Fibroblast of pulmonary artery (primary cell): ENCODE measurements around the gene TAS1R1.
A peak's percentile ranks its signal among the peaks of the same experiment; 100 is the strongest.

ENCODE experiments used
- DNase-seq: peaks from one replicate; pipeline ENCODE4 v3.0.0-alpha.2; 2010; ENCODE audit warnings: low read depth
- H3K4me3 ChIP-seq: replicated peaks from 2 replicates; pipeline ENCODE4 v1.5.1; 2011; ENCODE audit warnings: low read depth, mild to moderate bottlenecking, control low read depth, low read length, moderate library complexity
- CTCF ChIP-seq: IDR thresholded peaks from 2 replicates; pipeline ENCODE4 v1.5.1; 2011; ENCODE audit warnings: mild to moderate bottlenecking, control low read depth, low read length, inconsistent platforms; ENCODE audit errors: missing control alignments

The TAS1R1 gene

DNA sequence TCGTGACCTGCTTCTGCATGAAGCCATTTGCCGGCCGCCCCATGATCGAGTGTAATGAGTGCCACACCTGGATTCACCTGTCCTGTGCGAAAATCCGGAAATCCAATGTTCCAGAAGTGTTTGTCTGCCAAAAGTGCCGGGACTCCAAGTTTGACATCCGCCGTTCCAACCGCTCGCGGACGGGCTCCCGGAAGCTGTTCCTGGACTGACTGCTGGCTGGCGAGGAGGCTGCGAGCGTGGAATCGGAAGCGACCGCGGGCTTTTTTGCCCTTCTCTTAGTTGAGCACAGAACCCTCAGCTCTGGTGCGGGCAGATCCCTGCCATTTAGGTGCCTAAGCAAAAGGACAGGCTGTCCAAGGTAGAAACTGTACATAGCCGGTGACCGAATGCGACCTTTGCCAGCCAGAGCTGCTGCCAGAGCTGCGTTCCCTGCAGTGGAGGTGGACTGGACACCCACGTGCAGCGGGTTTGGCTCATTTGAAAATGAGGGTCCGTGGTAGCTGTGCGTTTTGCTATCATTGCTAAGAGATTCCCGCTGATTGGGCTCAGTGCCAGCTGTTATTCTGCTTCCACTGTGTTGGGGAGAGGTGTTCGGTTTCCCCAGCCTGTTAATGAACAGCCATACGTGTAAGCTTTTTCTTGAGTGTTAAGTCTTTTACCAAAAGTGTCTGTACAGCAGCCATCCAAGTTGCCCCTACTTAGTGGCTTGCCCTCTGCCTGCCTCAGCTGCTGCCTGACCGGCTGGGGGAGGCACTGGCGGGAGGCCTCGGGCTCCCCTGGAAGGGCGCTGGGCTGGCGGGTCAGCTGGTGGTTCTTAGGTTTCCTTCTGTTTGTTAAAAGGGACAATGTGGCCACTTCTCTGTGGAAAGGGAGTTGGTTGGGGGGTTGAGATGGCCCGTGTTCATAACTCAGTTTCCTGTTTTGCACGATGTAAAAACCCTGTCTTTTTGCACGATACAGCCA lies 66.6 kb downstream of the TAS1R1 start:
- DNase-seq: no peak
- no peak overlapping the region for H3K4me3 ChIP-seq
- no peak for TF ChIP-seq CTCF

GRCh38 chr1:6622396-6623152 lies 67.5 kb downstream of the TAS1R1 start:
- TF ChIP-seq CTCF: no peak
- H3K4me3 ChIP-seq: no peak overlapping the region

DNA sequence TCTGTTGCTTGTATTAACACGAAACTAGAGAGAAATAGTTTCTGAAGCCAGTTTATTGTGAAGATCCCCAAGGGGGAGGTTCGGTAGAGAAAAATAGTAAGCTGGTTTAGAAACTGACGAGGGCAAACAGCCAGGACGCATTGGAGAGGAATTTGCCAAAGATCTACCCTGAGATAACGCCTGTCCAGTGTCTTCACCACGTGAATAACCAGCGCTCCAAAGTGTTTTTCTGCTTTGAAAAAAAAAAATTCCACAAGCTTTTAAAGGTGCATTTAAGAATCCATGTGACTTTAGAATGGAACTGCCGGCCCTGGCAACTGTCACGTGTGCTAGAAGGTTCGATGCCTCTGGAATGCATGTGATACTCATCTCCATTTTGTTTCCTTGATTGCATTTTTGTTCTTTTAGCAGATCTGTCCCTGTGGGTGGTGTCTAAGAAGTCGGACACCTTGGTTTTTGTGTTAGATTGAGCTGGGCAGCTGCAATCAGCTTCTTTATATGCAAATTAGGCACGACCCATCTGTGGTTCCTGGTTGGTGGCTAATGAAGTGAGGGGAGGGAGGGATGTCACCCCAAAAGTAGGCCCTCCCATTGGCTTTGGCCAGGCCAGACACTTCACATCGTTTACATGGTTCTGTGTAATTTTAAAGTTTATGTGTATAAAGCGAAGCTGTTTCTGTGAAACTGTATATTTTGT lies 68.3 kb downstream of the TAS1R1 start:
- H3K4me3 ChIP-seq: no peak overlapping the region
- DNase-seq: no peak
- no peak for TF ChIP-seq CTCF

More at GRCh38 chr1:6622396-6623152, 67.5 kb downstream of the TAS1R1 start:
- no peak for DNase-seq

DNA sequence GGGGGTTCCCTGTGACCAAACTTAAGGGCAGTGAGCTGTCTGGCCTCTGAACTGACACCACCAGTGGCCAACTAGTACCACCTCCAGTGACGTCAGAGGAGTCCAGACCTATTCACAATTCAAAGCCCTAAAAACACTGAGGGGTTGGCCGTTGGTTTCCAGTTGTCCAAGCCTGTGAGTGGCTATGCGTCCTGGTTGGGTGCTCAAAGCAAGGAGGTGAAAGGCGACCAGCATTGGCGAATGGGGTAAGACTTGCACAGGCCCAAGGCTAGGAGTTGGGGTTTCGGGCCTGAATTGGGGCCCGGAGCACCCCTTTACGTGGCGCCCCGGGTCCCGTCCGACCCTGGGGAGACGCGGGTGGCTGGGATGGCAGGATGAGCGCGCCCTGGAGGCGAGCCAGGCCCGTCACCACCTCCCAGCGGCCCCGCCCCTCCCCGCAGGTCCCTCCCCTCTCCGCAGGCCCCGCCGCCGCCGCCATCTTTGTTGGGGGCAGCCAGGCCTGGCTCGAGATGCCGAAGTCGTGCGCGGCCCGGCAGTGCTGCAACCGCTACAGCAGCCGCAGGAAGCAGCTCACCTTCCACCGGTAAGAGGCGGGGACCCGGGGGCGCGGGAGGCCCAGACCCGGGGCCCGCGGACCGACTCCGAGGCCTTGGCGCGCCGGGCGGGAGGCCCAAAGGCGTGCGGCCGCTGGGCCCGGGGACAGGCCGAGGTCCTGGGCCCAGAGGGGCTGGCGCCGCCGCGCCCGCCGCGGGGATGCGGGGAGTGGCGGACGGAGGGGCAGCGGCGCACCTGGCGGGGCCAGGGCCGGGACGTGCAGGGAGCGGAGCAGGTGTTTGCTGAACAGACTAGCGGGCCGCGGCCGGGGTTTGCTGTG lies 69.8 kb downstream of the TAS1R1 start, which contains the start of gene THAP3:
Gene THAP3 (plus strand): TSS at position 159 of the 874 bp plus-strand sequence. CDS start 351 bp downstream, at position 510.
- peak within 1 kb of the TSS; percentile 71 for H3K4me3 ChIP-seq
- DNase-seq: peak; percentile 86
- TF ChIP-seq CTCF: no peak

DNA sequence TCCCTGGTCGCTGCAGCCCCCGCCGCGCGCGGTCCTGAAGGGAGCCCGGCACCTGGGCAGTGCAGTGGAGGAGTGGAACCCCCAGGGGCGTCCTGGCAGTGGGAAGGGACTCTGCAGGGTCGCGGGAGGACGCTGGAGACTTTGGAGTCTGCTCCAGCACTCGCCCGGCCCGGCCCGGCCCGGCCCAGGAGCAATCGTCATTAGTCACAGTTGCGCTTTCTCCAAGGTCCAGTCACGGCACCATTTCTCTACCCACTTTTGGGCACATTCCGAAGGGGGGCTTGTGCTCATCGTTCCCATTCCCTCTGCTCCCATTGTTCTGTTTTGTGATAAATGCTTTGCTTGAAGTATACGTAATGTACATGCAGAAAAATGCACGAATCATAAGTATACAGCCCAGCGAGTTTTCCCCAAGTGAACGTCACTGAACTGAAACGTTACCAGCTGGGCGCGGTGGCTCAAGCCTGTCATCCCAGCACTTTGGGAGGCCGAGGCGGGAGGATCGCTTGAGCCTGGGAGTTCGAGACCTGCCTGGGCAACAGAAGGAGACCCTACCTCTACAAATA lies 70.6 kb downstream of the TAS1R1 start:
- peak overlapping the region; percentile 71 for H3K4me3 ChIP-seq
- TF ChIP-seq CTCF: no peak
- DNase-seq: peak; percentile 60
